SK-N-DZ (cell line): ENCODE results near the gene AGMAT. TPM values are rescaled to one million over a fixed set of nuclear protein-coding genes. Genes with fewer than 3 reads are reported as not detected.
A peak's percentile ranks its signal among the peaks of the same experiment; 100 is the strongest.

ENCODE experiments used
- DNase-seq: peaks from one replicate; pipeline ENCODE4 v3.0.0-alpha.2; 2015; ENCODE audit warnings: low spot score
- polyA plus RNA-seq, 2 experiments: library from polyadenylated mRNA; depleted of rRNA; stranded (reverse); fragments of >200 nt; gene quantifications; 2 replicates each; pipeline ENCODE4 v1.2.3, GENCODE V29; 2014

The AGMAT gene, protein sequence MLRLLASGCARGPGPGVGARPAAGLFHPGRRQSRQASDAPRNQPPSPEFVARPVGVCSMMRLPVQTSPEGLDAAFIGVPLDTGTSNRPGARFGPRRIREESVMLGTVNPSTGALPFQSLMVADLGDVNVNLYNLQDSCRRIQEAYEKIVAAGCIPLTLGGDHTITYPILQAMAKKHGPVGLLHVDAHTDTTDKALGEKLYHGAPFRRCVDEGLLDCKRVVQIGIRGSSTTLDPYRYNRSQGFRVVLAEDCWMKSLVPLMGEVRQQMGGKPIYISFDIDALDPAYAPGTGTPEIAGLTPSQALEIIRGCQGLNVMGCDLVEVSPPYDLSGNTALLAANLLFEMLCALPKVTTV
- 0.39 and 0.58 TPM in 2 replicates for polyA plus RNA-seq (2014; cell fraction: cytosol; rRNA removed)
- 0.08 and 0.12 TPM in 2 replicates for polyA plus RNA-seq (2014; cell fraction: nucleus; rRNA removed)

DNA sequence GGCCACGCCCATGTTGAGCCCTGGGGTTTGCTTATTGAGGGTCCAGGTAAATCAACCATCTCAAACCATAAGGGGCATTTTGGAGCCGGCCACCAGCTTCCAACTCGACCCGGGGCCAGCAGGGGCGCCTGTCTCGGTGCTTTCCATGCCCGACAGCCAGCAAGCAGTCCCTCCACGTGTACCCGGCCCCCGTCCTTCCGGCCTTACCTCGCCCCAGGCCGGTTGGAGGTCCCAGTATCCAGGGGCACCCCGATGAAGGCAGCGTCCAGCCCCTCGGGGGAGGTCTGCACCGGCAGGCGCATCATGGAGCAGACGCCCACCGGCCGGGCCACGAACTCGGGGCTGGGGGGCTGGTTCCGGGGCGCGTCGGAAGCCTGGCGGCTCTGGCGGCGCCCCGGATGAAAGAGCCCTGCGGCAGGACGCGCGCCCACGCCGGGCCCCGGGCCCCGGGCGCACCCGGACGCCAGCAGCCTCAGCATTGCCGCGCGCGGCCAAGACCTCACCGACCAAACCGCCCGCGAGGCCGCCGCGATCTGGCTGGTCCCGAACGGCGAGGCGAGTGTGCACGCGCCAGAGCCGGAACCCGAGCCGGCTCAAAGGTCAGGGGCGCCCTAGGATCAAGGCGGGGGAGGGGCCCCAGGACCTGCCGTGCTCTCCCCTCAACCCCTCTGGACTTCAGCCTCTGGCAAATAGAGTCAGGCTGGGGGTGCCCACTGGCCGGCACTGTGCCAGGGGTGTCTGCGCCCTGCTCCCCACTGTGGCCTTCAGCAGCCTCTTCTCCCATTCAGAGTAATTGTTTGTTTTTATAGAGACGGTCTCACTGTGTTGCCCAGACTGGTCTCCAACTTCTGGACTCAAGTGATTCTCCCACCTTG is at the start of gene AGMAT:
Gene AGMAT, minus strand, starts transcription at position 563 of the 875 bp plus-strand sequence. Its CDS starts 84 bp downstream, at position 479.
- no peak for DNase-seq

DNA sequence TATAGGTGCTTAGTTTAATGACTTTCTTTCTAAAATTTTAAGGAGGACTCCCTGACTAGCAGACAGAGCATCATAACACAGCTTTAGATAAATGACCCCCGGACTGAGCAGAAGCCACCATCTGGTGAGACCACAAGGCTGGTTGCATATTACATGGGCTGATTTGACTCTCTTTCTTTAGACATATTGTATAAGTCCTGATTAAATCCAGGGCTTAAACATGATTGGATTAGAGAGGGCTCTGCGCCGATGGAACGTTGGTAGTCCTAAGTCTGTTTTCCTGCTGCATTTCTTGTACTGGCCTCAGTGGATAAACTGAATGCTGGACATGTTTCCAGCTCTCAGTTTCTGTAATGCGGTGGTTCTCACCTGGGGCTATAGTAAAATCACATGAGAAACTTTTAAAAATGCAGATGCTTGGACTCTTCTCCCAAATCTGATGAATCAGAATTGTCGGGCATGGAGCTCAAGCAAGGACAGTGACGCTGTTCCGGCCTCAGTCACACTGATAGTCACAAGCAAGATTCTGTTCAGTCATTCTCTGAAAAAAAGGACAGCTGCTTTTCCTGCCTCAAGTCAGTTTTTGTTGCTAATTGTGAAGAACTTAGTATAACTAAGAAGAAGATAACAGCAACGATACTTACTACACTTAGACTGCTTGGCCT is 49.0 kb upstream of the AGMAT start:
- no peak for DNase-seq

DNA sequence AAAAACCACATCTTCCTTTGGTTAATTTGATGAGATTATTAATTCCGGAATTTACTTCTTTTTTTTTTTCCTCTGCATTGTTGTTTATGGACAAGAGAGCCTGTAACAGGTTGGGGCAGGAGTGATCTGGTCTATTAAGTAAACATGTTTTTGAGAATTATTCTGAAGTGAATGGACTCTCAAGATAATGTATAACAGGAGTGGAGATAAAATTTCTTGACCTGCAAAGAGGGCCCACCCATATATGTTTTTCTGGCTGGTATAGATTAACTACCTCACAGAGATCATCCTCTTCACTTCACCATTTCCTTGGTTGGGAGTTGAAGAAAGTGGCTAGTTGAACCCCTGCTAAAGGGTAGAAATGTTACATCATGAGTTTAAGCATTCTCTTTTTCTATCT is 43.2 kb upstream of the AGMAT start:
- DNase-seq: no peak

DNA sequence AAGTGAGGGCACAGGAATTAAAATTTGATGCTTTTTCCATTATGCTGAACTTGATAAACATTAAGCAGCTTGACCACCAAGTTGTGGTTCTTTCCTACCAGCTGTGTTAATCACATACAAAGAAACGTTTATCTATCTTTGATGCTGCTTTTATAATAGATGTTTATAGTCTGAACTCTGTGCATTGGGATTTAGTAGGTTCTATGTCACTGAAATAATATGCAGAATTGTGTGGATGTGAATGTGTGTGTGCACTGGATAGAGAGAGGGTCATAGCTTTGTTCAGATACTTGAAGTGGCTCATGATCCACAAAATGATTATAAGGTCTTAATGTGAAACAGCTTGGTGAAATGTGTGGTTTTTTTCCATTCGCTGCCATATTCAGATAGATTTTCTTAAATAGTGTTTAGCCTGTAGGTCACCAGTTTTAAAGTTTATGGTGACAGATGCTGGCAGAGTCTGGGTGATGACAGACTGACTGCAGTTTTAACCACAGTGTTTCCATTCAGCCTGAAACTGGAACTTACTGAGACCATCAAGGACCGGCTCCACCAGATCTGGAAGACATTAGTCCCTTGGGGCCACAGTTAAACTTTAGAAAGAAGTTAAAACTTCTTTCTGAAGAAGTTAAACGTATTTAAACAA is 42.6 kb upstream of the AGMAT start:
- DNase-seq: no peak

DNA sequence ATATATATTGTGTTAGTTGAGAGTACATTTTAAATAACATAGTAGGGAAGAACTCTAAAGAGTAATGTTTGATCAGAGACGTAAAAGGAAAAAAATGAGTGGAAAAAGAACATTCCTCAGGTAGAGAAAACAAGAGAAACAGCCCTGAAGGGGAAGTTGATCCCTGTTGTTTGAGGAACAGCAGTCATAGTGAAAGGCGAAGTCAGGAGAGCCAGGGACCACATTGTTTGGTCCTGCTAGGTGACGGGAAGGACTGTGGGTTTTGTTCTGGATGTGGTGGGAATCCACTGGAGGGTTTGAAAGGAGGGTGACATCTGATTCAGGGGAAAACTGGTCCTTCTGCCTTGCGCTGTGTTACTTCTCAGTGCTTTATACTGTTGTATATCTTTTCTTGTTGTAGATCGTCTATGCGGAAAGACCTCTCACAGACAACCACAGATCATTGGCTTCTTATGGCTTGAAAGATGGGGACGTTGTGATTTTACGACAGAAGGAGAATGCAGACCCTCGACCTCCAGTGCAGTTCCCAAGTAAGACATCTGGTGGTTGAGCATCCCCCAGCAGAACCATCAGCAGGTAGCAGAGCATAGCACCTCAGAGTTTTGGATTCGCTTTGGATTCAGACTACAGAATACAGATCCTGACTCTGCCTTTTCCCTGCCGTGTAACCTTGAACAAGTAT is 41.6 kb upstream of the AGMAT start:
- no peak for DNase-seq

DNA sequence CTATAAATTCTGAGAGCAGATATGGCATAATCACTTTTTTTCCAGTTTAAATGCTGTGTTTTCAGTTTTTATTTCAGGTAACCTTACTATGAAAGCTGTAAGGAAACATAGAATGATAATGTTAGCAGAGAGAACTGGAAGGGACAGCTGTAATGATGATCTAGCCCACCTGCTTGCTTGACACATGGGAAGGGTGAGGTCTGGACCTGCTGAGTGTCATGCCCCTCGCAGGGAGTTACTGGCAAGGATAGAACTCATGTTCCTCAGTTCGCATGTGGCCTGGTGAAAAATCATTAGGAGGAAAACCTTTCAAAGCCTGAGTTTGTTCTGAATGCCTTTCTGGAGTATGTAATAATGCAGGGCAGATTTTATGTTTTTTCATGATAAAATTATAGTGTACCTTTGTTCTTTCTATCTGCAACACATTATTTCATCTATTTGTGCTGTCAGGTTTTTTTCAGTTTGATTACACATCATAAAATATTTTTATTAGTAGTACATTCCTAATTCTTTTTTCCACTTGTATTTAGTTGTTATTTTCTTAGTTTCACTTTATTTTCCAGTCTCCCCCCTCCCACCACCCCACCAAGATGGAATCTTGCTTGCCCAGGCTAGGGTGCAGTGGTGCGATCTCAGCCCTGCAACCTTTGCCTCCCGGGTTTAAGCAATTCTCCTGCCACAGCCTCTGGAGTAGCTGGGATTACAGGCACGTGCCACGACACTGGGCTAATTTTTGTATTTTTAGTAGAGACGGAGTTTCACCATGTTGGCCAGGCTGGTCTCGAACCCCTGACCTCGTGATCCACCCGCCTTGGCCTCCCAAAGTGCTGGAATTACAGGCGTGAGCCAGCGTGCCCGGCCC is 40.4 kb upstream of the AGMAT start:
- no peak for DNase-seq

DNA sequence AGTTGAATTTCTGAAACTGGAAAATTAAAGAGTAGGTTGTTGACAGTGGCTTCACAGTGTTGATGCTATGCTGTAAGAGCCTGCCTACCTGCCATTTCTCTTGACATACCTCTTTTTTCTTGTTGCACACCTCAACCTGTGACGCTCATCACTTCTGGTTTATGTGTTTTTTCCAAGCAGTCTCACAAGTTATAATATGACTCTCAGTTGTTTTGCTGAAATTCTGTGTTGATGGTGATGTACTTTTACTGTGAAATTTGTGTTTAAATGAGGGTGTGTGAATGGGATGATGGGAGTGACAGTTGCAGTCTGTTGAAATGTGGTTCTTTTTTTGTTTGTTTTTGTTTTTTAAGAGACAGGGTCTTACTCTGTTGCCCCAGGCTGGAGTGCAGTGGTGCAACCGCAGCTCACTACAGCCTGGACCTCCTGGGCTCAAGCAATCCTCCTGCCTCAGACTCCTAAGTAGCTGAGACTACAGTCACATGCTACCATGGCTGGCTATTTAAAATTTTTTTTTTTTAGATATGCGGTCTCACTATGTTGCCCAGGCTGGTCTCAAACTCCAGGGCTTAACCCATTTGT is 39.4 kb upstream of the AGMAT start:
- no peak for DNase-seq

DNA sequence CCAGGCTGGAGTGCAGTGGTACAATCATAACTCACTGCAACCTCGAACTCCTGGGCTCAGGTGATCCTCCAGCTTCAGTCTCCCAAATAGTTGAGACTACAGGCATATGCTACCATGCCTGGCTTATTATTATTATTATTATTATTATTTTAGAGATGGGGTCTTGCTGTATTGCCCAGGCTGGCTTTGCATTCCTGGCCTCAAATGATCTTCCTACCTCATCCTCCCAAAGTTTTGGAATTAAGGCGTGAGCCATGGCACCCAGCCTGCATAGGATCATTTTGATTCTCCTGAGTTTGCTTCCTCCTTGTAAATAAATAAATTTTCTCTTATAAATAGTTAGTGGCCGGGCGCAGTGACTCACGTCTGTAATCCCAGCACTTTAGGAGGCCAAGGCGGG is 38.6 kb upstream of the AGMAT start:
- DNase-seq: no peak

DNA sequence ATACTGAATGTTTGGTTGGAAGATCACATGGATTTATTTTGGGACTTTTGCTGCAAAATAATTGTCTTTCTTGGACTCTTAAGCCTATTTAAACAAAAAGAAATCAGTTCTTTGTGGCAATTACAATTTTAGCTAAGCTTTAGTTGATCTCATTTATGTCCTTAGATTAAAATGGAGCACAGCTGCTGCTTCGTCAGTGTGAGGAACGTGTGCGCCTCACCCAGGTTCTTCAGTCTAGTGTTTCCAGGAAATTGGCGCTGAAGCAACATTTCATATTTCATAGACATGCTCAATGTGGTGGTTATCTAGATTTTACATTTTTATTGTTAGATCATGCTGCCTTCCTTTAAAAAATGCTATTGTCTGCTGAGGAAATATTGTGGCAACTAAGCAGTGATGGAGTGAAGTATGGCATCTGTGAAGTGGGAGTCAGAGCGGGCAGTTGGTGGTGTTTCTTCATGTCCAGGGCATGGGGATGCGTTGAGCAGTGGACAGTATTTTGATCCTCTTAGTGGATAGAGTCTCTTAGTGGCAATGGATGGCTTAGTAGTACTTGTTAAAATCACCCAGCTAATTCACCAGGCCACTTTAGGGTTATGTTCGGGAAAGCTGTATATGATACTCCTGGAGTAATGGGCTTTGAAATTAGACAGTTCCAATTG is 38.0 kb upstream of the AGMAT start:
- DNase-seq: no peak

DNA sequence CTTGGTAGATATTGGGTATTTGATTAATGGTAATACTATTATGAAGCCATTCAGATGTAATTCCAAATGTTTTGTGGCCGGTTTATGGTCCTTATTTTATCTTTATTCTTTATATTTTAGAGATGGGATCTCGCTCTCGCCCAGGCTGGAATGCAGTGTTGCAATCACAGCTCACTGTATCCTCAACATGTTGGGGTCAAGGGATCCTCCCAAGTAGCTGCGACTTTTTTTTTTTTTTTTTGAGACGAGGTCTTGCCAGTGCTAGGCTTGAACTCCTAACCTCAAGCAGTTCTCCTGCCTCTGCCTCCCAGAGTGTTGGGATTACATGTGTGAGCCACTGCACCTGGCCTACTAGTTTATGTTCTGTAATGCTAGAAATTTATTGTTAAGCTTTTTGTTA is 37.1 kb upstream of the AGMAT start:
- no peak for DNase-seq

DNA sequence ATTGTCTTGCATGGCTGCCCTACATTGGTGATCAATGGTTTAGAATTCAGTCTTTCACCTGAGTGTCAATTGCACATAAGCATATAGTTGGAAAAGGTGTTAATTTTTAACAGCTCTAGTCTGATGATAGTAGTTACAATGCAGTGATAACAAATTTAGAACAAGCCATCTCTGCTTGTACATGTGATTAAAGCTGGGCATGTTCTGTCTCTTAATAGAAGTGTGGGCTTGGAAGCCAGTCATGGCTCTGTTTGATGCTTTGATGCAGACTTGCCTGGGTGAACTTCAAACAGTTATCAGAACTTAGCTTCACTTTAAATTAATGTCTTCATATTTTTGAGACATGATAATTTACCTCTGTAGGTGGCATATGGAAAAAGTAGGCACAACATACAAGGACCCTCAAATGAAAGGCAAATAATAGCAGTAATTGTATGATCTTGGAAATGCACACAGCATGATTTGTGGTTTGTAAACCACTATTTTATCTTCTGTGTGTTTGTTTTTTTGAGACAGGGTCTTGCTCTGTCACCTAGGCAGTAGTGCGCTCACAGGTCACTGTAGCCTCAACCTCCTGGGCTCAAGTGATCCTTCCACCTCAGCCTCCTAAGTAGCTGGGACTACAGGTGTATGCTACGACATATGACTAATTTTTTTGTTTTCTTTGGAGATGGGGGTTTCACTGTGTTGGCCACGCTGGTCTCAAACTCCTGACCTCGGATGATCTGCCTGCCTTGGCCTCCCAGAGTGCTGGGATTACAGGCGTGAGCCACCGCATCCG is 36.2 kb upstream of the AGMAT start:
- DNase-seq: no peak

DNA sequence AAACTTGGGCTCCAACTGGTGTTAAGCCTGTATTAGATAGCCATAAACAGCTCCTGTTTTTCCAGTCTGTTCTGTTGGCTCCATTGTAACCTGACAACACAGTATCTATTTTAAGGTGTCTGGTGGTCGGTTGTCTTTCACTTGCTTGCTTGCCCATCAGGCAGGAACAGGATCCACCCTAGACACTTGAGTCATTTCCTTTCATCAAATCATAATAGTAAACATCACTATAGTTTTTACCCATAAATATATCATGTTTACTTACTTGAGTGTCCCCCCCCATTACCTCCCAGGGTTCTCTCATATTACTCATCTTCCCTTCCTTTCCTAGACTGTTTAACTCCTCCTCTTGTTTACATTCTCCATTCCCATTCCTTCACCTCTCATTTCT is 35.3 kb upstream of the AGMAT start:
- no peak for DNase-seq

DNA sequence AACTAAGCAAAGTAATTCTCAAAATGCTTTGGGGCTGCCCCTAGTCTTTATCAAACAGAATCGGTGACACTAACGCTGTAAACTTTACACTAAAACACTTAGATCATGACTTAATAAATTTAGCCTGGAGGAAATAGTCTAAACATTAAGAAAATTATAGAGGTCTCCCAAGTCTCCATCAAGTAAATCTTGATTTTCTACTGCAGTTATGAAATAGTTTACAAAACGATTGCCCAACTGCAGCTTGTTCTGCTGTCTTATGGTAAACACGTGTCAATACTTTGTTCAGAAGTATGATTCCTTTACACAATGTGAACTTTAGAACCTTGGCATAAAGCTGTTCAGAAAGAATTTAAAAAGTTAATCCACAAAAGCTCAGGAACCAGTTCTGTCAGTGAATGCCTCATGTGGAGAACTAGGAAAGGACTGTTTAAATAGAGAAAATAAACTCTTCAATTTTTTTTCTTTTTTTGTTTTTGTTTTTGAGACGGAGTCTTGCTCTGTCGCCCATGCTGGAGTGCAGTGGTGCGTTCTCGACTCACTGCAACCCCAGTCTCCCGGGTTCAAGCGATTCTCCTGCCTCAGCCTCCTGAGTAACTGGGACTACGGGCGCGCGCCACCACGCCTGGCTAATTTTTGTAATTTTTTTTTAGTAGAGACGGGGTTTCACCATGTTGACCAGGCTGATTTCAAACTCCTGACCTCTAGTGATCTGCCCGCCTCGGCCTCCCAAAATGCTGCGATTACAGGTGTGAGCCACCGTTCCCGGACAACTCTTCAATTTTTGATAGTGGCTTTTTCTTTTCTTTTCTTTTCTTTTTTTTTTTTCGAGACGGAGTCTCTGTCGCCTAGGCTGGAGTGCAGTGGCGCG is 34.0 kb upstream of the AGMAT start:
- no peak for DNase-seq

DNA sequence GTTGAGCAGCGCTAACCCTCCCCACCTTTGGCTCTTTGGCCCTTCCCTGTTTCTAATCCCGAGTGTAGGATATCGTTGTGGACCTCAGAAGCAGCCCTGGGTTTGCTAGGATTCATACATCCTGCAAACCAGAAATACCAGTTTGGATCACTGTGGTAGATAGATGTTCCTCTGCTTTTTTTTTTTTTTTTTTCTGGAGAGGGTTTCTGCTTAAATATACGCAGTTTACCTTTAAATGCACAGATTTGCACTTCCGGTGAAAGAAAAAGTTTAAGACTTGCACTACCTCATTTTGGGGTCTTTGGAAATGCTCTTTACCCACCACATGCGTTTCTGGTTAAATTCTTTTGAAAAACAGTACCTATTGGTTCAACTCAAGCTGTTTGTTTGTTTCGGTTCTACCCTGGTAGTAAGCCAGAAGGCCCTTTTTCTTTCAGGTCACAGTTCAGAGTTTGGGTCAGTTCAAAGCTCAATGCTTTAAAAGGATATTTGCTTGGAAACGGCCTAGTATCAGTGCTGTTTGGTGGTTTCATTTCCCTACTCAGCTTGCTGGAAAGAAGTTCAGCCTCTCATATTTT is 33.3 kb upstream of the AGMAT start:
- no peak for DNase-seq

DNA sequence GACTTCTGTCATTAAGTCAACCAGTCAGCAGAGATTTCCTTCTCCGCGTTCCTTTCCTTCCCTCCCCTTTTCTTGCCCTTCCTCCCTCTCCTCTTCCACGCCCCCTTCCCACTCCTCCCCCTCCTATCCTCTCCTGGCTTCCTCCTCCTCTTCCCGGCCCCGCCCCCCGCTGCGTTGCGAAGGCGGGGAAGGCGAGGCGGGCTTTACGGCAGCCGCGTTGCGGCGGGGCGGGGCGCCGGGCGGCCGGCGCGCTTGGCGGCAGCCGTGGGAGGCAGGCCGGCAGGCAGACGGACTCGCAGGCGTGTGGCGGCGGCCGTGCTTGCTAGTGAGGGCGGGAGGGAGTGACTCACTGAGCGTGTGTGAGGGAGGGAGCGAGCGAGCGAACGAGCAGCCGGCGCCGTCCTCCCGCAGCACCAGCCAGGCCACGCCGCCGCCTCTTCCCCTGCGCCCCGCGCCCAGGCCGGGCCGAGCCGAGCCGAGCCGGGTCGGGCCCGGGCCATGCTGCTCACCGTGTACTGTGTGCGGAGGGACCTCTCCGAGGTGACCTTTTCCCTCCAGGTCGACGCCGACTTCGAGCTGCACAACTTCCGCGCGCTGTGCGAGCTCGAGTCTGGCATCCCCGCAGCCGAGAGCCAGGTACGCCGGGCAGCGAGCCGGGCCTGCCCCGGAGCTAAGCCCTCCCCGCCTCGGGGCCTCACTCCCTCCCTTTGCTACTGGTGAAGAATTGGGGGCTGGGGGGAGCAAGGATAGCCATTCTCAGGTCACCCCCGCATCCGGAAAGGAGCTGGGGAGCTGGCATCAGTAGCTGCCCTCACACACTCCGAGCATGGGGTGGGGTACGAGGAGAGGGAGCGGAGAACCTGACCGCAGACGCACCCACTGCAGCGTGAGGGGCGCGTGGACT is 32.6 kb upstream of the AGMAT start, which contains the start of gene DDI2:
Gene DDI2, plus strand, starts transcription at position 286 of the 904 bp plus-strand sequence. Its CDS starts 213 bp downstream, at position 499.
- peak; percentile 94 for DNase-seq
